Stimulated activated CD4-positive, alpha-beta T cell treated with anti-CD3 and anti-CD28 coated beads, Interleukin-1b, Interleukin-23, amount 100 ng/mL, for 1 hour (primary cell): ENCODE data around the gene SLCO2B1.

Source experiments
- DNase-seq, 2 donors: peaks; one replicate each; pipeline ENCODE4 v3.0.0-alpha.2; 2020; ENCODE audit warnings: low read depth in 2 of 2

SLCO2B1 gene

GRCh38 chr11:75248924-75249256 is 98.0 kb downstream of the SLCO2B1 start:
- no peak for DNase-seq

GRCh38 chr11:75249704-75250103 is 98.8 kb downstream of the SLCO2B1 start:
- no peak for DNase-seq

GRCh38 chr11:75254326-75254725 is 103.4 kb downstream of the SLCO2B1 start:
- DNase-seq: no peak
